ENCODE measurements around the gene PRLH.

Gene PRLH

DNA sequence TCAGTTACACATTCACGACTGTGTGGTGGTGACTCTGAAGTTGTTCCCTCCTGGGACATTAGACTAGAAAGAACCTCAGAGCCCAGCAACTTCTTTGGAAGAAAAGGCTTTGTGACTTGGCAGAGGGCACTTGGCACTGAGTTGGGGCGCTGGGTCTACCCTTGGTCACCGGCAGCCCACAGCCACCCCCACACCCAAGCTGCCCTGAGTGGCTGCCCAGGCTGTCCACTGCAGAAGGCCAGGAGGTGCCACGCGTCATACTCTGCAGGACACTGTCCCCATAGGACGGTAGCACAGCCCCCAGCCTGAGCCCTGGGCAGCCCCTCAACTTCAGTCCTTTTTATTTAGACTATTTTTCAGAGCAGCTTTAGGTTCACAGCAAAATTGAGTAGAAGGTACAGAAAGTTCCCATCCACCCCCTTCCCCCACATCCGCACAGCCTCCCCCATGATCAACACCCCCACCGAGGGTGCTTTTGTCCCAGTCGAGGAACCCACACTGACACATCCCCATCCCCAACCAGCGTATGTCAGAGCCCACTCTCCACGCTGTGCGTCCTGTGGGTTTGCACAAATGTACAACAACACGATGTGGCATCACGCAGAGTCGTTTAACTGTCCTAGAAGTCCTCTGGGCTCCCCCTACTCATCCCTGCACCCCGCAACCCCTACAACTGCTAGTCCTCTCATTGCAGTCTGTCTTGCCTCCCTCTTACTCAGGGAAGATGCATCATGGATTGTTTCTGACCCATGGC, 1.1 kb downstream of the PRLH start:
- DNase-seq, result no peak

DNA sequence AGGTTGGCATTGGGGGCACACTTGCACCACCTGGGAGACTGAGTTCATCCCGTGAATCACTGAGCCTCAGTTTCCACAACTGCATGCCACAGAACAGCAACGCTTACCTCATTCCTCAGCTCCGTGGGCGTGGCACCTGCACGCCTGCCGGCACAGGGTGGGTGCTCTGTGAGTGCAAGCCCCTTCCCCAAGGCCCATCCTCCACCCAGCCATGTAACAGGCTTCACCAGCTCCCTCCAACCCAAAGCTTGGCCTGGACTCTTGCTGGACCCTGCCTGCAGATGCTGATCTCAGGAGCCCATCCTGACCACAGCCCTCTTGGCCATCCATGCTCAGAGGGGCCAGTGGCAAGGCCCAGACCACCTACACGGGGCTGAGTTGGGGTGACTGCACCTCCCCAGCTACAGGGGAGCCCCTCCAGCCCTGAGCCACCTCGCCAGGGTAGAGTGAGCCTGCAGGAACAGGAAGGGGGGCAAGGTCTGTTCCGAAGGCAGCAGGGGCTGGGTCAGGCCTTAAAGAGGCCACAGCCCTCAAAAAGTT, 1.8 kb downstream of the PRLH start:
- DNase-seq, result no peak

DNA sequence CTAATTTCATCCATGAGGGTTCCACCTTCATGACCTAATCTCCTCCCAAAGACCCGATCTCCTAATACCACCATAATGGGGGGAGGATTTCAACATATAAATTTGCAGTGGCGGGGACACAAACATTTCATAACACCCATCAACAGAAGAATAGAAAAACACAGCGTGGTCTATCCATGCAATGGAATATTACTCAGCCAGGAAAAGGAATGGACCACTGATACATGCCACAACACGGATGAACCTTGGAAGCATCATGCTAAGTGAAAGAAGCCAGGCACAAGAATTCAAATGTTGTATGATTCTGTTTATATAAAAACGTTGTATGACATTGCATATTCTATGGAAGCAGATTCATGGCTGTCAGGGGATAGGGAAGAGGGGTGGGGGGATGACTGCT, 2.7 kb downstream of the PRLH start:
- DNase-seq, result no peak

DNA sequence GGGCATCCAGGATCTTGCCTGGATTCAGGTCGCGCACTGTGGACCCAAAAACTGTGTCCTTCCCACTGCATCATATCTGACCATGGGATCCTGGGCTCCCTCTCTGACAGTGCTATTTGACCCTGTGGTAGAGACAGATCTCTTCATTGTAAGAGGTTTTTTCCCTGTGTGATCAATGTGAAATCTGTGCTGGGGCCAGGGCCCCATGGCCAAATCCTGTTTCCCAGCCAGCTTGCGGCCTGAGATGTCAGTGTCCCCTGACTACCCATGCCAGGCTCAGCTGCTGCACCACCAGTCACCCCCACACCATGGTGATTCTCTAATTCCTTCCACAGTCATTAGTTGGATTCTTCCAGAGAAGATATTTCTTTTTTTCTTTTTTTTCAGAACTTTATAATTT, 3.5 kb downstream of the PRLH start:
- no peak for DNase-seq

DNA sequence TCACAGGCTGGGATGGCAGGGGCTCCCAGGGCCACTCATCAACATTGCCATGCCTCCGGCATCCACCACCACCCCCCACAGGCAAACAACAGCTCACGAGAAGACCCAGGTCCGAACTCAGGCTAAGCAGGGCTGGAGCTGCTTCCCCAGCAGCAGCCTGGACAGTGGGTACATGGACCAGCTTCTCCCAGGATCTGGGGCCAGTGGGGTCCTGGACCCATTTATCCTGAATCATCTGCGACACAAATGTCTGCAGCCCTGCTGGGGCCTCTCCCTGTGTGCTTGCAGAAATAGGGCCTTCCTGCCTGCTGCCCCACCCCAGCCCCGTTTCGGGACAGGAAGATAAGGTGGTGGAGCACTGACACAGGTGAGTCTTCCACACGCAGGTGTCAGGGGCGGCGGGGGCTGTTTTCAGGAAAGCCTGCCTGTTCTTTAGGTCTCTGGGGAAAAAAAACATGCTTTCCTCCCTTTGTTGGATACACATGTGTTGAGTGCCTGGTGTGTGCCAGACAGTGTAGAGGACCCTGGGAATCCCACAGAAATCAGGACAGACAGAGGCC, 4.5 kb downstream of the PRLH start:
- DNase-seq, result no peak

DNA sequence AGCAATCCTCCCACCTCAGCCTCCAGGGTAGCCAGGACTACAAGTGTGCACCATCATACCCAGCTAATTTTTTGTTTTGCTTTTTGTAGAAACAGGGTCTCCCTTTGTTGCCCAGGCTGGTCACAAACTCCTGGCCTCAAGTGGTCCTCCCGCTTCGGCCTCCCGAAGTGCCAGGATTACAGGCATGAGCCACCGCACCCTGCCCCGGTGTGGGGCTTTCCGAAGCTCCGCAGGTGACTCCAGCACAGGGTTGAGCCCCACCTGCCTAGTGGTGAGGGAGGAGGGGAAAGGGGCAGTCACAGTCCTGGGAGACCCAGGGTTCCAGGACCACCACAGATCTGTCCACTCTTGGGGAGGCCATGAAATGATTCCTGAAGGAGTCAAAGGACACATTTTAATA, 5.2 kb downstream of the PRLH start:
- DNase-seq, result no peak

DNA sequence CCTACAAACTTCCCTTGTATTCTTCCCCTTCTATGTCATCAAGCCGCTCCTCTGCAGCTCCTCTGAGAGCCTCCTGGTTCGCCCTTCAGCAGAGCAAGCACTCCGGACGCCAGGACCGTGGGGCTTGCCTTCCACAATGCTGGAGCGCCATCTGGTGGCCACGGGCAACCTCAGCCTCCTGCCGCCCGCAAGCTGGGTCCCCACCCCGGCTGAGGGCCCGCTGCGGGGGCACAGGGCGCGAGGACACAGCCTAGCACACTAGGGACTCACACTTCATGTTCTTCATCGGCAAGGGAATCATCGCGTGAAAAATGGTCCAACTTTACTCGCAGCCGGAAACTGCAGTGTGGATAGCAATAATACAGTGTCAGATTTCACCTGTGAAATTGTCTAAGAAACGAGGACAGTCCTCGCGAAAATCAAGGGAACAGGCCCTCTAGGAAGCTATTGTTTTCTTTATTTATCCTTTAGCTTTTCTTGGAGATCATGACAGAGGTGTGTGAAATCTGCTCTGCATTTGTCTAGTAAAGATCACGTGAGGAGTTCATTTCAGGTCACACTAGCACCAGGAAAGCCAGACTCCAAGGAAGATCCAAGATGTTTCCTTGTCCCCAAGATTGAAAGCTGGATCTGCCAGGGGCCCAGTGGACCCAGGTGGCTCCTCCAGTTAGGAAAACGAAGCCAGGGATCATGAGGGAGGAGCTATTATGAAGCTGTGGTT, 5.8 kb downstream of the PRLH start:
- peak; percentile 81 for DNase-seq

DNA sequence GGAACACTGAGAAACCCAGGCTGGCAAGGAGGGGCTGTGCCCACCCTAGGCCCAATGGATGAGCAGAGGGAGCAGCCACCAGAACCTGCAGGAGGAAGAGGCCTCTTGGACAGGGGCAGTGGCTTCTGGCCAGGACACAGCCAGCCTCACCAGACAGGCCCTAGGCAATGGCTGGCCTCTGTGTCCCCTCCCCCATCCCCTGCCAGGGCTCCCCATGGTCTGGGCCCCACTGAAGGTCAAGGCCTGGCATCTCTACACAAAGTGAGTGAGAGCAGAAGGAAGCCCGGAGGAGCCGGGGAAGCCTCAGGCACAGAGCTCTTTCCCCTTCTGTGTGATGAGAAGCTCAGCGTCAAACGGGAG, 6.3 kb downstream of the PRLH start:
- no peak for DNase-seq

DNA sequence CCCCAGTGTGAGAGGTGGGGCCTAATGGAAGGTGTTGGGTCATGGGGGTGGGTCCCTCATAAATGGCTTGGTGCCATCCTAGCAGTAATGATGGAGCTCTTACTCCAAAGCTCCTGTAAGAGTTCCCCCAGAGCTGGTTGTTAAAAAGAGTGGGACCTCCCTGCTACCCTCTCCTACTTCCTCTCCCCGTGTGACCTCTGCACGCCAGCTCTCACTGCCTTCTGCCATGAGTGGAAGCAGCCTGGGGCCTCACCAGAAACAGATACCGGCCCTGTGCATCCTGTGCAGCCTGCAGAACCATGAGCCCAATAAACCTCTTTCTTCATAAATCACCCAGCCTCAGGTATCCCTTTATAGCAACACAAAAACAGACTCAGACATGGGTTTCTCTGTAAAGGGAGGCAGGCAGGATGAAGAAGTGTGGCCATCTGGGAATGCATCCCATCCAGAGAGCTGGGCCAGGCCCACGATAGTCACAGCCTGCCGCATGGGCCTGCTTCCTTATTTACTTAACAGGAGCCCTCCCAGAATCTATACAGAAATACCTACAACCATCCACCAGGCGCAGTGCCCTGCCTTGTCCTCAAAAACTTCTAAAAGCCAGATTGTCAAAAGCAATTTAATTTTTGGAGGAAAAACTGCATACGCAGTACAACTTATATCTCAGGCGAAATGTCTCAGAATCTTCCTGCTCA, 7.5 kb downstream of the PRLH start:
- no peak for DNase-seq

DNA sequence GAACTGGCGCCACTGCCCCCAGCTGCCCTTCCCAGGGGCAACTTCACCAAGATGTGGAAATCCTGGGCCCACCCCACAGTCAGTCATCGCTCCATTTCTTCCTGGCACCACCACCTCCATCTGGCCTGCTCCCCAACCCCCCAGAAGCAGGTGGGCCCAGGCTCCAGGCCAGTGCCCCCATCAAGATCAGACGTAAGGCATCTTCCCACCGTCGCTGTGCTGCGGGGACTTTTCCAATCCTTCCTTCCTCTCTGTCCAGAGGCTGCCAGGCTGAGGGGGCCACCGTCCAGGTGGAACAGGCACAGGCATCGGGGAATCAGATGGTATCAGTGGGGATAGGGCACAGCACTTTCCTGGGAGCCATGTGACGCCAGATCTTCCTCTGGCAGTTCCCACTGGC, 8.1 kb downstream of the PRLH start:
- DNase-seq, result no peak

DNA sequence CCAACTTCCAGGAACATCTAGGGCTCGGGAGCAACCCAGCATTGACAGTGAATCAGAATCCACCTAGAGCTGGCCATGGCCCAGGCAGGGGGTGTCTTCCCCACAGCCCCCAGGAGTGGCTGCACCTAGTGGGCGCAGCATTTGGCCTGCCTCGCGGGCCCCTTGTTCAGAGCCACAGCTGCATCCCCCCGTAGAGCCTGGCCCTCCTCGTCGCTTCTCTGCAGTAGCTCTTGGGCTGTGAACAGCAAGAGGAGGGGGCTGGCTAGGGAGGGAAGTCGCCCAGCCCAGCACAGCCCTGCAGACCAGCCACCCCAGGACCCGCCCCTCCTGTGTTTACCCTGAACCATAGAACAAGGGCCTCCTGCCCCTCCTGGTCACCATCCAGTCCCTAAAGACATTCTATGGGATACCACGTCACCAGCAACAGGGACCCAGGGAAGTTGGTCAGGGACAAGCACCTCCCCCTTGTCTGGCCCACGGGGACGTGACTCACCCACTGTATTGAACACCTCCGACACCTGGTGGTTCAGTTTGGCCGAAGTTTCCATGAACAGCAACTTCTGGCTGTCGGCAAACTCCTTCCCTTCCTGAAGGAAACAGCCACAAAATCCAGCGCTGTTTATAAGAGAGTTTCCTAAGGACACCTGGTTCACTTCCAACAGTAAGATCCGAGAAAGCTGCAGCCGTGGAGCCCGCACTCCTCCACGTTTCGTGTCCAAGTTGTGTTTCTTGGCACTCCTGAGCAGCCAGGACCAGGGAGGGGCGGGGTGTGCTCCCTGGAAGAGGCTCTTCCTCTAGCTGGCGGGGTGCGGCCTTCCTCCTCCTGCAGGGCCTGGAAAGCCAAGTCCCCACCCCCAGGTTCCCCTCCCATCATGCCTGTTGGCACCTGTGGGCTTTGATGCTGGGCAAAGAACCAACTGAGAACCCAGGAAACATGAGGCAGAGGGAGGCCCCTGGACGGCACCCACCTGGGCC, 8.8 kb downstream of the PRLH start:
- no peak for DNase-seq

DNA sequence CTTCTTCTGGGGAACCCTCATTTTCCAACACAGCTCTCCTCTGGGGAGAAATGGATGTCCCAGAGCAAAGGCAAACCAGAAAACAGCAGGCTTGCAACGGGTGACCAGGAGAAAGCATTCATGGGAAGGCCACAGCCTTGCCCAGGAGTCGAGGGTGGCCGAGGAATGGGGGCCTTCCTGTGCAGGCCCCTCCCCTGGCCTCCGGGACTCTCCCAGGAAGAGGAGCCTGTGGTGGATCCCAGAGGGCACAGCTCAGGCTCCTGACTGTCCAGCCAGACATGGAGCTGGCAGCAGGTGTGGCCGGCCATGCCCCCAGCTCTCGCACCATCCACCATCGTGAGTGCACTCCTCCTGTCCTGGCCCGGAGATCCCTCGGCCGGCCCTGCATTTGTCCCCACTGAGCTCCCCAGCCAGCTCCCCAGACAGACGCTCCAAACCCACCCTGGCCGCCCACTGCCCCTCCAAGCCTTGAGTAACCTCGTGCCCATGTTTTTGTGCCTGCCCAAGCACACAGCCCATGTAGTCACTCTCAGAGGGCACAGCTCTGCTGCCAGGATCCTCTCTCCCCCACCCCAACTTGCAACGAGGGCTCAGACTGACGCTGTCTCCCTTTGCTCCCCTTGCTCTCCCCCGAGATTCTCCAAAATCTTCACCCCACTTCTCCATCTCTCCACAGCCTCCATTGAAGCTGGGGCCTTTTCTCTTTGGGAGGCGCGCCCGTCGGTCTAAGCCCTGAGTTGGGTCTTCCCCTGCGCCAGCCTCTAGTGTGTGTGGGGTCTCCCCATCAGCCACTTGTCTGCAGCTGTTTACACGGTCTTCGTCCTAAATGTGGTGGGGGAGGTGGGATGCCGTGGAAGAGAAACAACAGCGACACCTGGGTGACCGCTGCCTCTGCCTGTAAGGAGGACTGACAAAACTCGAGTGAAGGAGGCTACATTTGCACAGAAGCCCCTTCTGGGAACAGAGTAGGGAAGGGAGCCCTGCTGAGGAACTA, 9.8 kb downstream of the PRLH start:
- DNase-seq, result no peak

DNA sequence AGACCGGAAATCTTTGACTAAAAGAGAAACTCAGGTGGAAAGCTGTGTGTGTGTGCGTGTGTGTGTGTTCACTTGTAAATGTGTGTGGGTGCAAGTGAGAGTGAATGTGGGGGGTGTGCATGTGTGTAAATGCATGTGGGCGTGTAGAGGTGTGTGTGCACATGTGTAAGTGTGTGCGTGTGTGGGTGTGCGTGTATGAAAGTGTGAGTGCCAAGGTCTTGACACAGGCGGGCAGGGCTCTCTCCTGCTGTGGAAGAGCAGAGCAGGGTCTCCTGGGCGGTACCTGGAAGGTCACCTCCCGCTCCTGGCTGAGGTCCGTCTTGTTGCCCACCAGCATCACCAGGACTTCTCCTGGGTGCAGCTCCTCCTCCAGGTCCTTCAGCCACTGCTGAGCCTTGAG, 10.6 kb downstream of the PRLH start:
- DNase-seq, result no peak

DNA sequence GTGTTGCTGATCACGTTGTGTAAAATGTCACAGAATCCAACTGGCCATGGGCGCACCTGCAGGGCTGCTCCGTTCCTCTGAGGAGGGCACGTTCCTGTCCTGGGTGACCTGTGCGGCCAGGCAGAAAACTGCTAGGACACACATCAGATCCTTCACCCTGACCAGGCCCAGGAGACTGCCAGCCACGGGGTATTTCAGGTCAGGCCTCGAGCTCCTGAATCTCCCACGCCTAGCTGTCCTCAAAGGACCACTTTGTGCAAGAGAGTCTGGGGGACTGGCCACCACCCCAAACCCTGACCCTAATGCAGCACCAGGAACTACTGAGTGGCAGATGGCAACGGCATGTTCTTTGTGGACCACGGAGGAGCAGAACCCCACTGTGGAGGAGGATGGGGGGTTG, 11.1 kb downstream of the PRLH start:
- DNase-seq, result no peak

DNA sequence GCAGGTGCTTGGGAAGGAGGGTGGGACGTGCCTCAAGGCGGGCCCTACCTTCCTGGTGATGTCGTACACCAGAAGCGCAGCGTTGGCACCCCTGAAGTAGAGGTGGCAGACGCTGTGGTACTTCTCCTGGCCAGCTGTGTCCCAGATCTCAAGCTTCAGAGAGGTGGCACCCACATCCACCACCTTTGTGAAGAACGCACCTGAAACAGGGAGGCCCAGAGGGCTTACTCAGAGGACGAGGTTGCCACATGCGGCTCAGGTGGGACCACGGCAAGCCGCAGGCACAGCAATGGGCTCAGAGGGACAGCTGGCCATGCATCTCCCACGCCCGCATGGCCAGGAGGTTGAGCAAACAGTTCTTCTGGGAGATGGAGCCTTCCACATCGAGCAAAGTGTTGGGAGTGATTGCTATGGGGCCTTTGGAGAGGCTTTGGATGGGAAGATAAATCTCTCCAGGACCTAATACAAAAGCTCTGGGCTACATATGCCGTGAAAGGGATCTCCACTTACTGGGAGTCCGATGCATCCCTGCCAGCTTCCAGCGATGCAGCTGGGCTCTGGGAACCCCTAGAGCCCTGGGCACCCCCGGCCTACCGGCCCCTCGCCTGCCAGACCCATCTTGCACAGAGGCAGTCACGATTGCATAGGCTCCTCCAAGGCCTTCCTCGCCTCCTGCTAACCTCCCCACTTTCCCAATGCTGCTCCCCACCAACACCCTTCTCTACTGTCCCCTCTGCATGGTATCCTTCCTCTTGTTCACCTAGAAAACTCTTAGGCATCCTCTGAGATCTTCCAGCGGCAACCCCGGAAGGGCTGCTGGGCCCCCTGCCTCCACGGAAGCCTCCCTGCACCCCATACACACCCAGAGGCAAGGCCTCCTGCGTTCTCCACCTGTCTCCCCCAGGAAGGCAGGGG, 11.8 kb downstream of the PRLH start:
- no peak for DNase-seq

DNA sequence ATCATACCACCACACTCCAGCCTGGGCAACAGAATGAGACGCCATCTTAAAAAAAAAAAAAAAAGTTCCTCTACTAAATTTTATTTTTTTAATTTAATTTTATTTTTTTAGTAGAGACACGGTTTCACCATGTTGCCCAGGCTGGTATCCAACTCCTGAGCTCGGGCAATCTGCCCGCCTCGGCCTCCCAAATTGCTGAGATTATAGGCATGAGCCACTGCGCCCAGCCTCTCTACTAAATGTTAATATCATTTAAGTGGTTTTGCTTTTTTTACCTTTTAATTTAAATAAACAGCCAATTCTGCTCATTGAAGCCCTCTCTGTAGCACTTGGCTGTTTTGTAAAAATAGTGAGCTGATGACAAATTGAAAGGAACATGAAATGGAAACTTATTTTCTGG, 15.0 kb downstream of the PRLH start:
- no peak for DNase-seq

DNA sequence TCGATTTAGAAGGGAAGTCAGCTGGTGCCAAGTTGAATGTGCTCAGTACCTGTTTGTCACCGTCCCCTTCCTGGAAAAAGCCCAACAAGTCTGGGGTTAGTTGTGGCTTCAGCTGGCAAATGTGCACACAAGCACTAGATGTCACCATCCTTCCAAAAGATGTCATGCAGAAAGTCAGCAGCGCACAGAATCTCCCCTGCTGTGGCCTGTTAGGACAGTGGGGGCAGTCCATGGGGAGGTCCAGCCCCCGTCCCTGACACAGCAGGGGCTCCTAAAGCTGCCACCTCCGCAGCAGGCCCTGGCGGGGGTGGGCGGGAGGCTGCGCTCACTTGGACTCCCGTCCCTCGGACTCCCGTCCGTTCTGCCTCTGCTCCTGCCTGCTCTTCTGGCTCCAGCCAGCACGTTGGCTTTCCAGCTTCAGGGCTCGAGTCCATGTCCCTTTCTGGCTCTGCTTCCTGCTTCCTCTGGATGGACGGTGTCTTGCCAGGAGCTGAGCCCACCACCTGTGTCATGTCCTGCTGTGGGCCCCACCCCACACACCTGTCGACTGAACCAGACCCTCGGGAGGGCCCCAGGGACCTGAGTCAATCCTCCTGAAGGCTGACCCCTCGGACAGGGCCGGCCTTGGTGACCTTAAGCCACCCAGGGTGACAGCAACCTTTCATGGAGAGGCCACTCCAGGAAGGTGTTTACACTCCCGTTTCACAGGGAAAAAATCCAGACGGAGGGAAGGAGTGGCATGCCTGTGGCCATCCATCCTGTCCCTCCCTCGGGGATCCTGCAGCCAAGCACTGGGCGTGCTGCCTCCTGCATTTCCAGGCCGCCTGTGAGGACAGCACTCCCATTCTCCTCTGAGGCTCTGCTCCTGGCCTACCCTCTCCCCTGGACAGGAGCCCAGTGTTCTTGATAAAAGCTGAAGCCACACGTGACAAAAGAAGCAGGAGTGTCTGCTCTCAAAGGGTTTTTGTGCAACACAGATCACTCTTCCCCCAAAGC, 15.7 kb downstream of the PRLH start:
- peak; percentile 23 for DNase-seq
